ENCODE data around the gene FARP2.

- TF ChIP-seq CTCF (IDR thresholded peaks at IDR 0.05) = no peak
- TF ChIP-seq POLR2A (IDR thresholded peaks at IDR 0.05) = no peak
Observed at GRCh38 chr2:241501551-241501950, 145.5 kb downstream of the FARP2 start.
